H1 (cell line): ENCODE results near the gene RNF5. TPM values are rescaled to one million over a fixed set of nuclear protein-coding genes. Genes with fewer than 3 reads are reported as not detected.
A peak's percentile ranks its signal among the peaks of the same experiment; 100 is the strongest.

Experiments
- ASH2L ChIP-seq: fragments of 200-600, 300-600 bp; sonication (generic); IDR thresholded peaks from one replicate; pipeline ENCODE4 v1.7.1; 2017; ENCODE audit warnings: low read length
- BACH1 ChIP-seq: IDR thresholded peaks from 2 replicates; pipeline ENCODE4 v1.6.1; 2012; ENCODE audit warnings: low read length, improper control_type of control experiment
- BRCA1 ChIP-seq: IDR thresholded peaks from 2 replicates; pipeline ENCODE4 v1.6.1; 2012; ENCODE audit warnings: low read depth, low read length, improper control_type of control experiment
- CBX5 ChIP-seq: fragments of 300-800, 300-1000 bp; sonication (generic); IDR thresholded peaks from 2 replicates; pipeline ENCODE4 v1.7.1; 2016; ENCODE audit warnings: antibody characterized with exemption, low read length, low read depth
- CHD2 ChIP-seq: IDR thresholded peaks from 2 replicates; pipeline ENCODE4 v1.6.1; 2012; ENCODE audit warnings: low read length, improper control_type of control experiment
- CTBP2 ChIP-seq: IDR thresholded peaks from 2 replicates; pipeline ENCODE4 v1.7.0; 2011; ENCODE audit warnings: borderline replicate concordance, mild to moderate bottlenecking, moderate library complexity, mixed read lengths, low read length; ENCODE audit not compliant: insufficient read depth, insufficient read length
- EZH2 ChIP-seq: fragments of 200-600 bp; sonication (generic); IDR thresholded peaks from 2 replicates; pipeline ENCODE4 v1.7.1; 2012; ENCODE audit warnings: low read depth, mild to moderate bottlenecking, moderate library complexity, low read length, inconsistent platforms; ENCODE audit not compliant: severe bottlenecking
- GABPA ChIP-seq: IDR thresholded peaks from 2 replicates; pipeline ENCODE4 v1.6.1; 2011; ENCODE audit warnings: mild to moderate bottlenecking, low read length, moderate library complexity, borderline replicate concordance; ENCODE audit not compliant: insufficient read depth
- HDAC6 ChIP-seq: IDR thresholded peaks from one replicate; pipeline ENCODE4 v1.7.1; 2012; ENCODE audit warnings: low read depth, mild to moderate bottlenecking, inconsistent platforms, low read length, moderate library complexity
- JUND ChIP-seq: IDR thresholded peaks from 2 replicates; pipeline ENCODE4 v1.6.1; 2011; ENCODE audit warnings: mild to moderate bottlenecking, improper control_type of control experiment, low read length
- MAFK ChIP-seq: IDR thresholded peaks from 2 replicates; pipeline ENCODE4 v1.6.1; 2012; ENCODE audit warnings: low read depth, mild to moderate bottlenecking, improper control_type of control experiment, low read length
- PHF8 ChIP-seq: fragments of 200-600 bp; sonication (generic); conservative IDR thresholded peaks from 2 replicates; pipeline ENCODE4 v1.7.1; 2012; ENCODE audit warnings: low read depth, mild to moderate bottlenecking, inconsistent platforms, low read length, moderate library complexity
- POLR2A ChIP-seq, 2 experiments: IDR thresholded peaks; 1 replicate in 1 of 2; 2 replicates in 1 of 2; pipeline ENCODE4 v1.6.1; 2011; ENCODE audit warnings: low read depth in 2 of 2, low read length in 2 of 2, mild to moderate bottlenecking in 2 of 2; ENCODE audit errors: control extremely low read depth in 1 of 2
- POLR2AphosphoS5 ChIP-seq: IDR thresholded peaks from 2 replicates; pipeline ENCODE4 v1.6.1; 2011; ENCODE audit warnings: low read depth, low read length
- POU5F1 ChIP-seq: IDR thresholded peaks from 2 replicates; pipeline ENCODE4 v1.6.1; 2011; ENCODE audit warnings: low read depth, mild to moderate bottlenecking, low read length, moderate library complexity
- RAD21 ChIP-seq, 2 experiments: IDR thresholded peaks in 1 of 2; conservative IDR thresholded peaks in 1 of 2; 2 replicates each; pipeline ENCODE4 v1.6.1; 2011; ENCODE audit warnings: low read depth in 2 of 2, low read length in 2 of 2, improper control_type of control experiment in 1 of 2, inconsistent platforms in 1 of 2, mild to moderate bottlenecking in 1 of 2, moderate library complexity in 1 of 2
- RFX5 ChIP-seq: IDR thresholded peaks from 2 replicates; pipeline ENCODE4 v1.6.1; 2011; ENCODE audit warnings: low read depth, low read length, improper control_type of control experiment, borderline replicate concordance
- RXRA ChIP-seq: IDR thresholded peaks from 2 replicates; pipeline ENCODE4 v1.6.1; 2011; ENCODE audit warnings: low read depth, mild to moderate bottlenecking, low read length, moderate library complexity; ENCODE audit not compliant: insufficient read depth
- SAP30 ChIP-seq: fragments of 300-600 bp; sonication (generic); IDR thresholded peaks from 2 replicates; pipeline ENCODE4 v1.7.1; 2012; ENCODE audit warnings: low read length, moderate library complexity, mild to moderate bottlenecking, inconsistent platforms; ENCODE audit not compliant: insufficient read depth, insufficient replicate concordance
- SIX5 ChIP-seq: IDR thresholded peaks from 2 replicates; pipeline ENCODE4 v1.6.1; 2011; ENCODE audit warnings: mild to moderate bottlenecking, low read depth, low read length
- SP4 ChIP-seq: IDR thresholded peaks from 2 replicates; pipeline ENCODE4 v1.6.1; 2012; ENCODE audit warnings: low read length, inconsistent platforms
- TAF1 ChIP-seq: IDR thresholded peaks from 2 replicates; pipeline ENCODE4 v1.6.1; 2011; ENCODE audit warnings: mild to moderate bottlenecking, low read depth, low read length
- TBP ChIP-seq: IDR thresholded peaks from 2 replicates; pipeline ENCODE4 v1.6.1; 2011; ENCODE audit warnings: low read depth, low read length, improper control_type of control experiment
- YY1 ChIP-seq: IDR thresholded peaks from 2 replicates; pipeline ENCODE4 v1.6.1; 2011; ENCODE audit warnings: low read depth, mild to moderate bottlenecking, low read length
- ZNF274 ChIP-seq: IDR thresholded peaks from 2 replicates; pipeline ENCODE4 v1.7.0; 2012; ENCODE audit warnings: low read length, borderline replicate concordance; ENCODE audit errors: extremely low read depth
- polyA plus RNA-seq, 7 experiments: library from polyadenylated mRNA; depleted of rRNA in 3 of 7; stranded (reverse) in 5 of 7; unstranded in 2 of 7; fragments of >200 nt in 5 of 7; fragments of 200-250 nt in 2 of 7; gene quantifications; 1 replicate in 5 of 7; 2 replicates in 1 of 7; 4 replicates in 1 of 7; pipeline versions ENCODE4 v1.2.1 to v1.2.3, GENCODE V29; 2011 to 2013; ENCODE audit warnings: missing spikeins in 2 of 7, mixed read lengths in 2 of 7
- total RNA-seq: library from RNA; stranded (reverse); fragmentation: NEBNext Ultra II Directional; extraction: Animal tissue kit (Norgen Biotek cat#: 25700); gene quantifications from 2 replicates; pipeline ENCODE4 v1.2.1, GENCODE V29; 2021

Gene RNF5
- total and polyA plus RNA-seq, 2 of the 8 experiments (the other 6 are each of a cell fraction or from before 2014, with no cell fraction given): 90.0 to 158 TPM

DNA sequence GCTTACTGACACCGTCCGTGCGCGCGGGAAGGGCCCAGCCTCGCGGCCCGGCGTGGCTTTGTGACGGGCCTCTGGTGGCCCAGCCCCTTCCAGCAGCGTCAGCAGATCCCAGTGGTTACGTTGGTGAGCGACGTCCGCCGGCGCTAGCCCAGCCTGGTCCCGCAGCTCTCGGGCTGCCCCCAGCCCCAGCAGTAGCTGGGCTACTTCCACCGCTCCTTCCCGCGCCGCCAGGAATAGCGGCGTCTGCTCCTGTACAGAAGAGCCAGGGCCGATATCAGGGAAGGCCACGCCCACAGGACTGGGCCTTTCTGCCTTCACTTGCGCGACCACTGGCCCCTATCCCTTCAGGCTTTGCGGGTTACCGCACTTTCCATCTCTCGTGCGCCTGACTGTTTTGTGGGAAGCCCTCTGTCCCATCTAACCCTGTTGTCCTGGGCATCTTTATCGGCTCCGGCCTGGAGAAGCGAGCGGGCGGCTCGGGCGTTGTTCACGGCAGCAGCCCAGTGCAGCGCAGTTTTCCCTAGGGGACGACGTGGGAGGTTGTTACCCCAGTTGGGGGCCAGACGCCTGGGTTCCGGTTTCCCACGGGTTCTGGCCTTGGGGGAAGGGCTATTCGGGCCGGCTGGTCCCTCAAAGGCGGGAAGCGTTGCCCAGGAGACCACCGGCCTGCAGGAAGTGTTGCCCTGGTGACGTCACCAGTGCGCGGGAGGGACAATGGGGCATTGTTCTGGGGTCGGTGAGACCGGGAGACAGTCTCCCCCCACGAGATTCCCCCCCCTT is 17.9 kb downstream of the RNF5 start (continued):
- TF ChIP-seq JUND (peak; percentile 96), TBP (peak; percentile 63), SAP30 (no peak), BACH1 (no peak; the same call in none of the 2 replicates), RXRA (no peak), POLR2A (IDR thresholded peaks at IDR 0.05; ENCODE audit: control extremely low read depth in 1 of 2, low read depth in 2 of 2, low read length in 2 of 2) (peak in 1 of 2 experiments; percentile 94; a peak in 2 of 3 replicates), CBX5 (no peak), SP4 (no peak; the same call in 1 of the 2 replicates), RAD21 (IDR thresholded peaks at IDR 0.05 in 1 of 2, conservative IDR thresholded peaks at IDR 0.05 in 1 of 2; ENCODE audit: low read depth in 2 of 2, low read length in 2 of 2) (no peak; a peak in 1 of 4 replicates), POLR2AphosphoS5 (peak; percentile 93), RFX5 (no peak), SIX5 (no peak), CTBP2 (peak; percentile 37), ZNF274 (no peak), CHD2 (no peak; the same call in 1 of the 2 replicates), POU5F1 (no peak), GABPA (no peak), BRCA1 (no peak), MAFK (no peak; the same call in 1 of the 2 replicates), YY1 (0 out of 2 replicates have a peak, but pooled peaks have one; percentile 1), ASH2L (peak; percentile 35), EZH2 (no peak), TAF1 (peak; percentile 80), PHF8 (peak; percentile 88), HDAC6 (no peak)
